OCI-LY3 (cell line): ENCODE results near the gene TOP3A.

Source experiments
- EZH2phosphoT487 ChIP-seq: fragments of 200-600 bp; shearing (Covaris generic); IDR thresholded peaks from 2 replicates; pipeline ENCODE4 v1.6.1; 2018; ENCODE audit warnings: antibody characterized with exemption, mixed run types, low read depth
- TF ChIP-seq, protein P1 (sequence below): fragments of 200-600, 300-600 bp; sonication (generic); IDR thresholded peaks from 2 replicates; pipeline ENCODE4 v1.5.1; 2014; ENCODE audit warnings: antibody characterized with exemption, low read length, low read depth

- TF ChIP-seq, protein P1, sequence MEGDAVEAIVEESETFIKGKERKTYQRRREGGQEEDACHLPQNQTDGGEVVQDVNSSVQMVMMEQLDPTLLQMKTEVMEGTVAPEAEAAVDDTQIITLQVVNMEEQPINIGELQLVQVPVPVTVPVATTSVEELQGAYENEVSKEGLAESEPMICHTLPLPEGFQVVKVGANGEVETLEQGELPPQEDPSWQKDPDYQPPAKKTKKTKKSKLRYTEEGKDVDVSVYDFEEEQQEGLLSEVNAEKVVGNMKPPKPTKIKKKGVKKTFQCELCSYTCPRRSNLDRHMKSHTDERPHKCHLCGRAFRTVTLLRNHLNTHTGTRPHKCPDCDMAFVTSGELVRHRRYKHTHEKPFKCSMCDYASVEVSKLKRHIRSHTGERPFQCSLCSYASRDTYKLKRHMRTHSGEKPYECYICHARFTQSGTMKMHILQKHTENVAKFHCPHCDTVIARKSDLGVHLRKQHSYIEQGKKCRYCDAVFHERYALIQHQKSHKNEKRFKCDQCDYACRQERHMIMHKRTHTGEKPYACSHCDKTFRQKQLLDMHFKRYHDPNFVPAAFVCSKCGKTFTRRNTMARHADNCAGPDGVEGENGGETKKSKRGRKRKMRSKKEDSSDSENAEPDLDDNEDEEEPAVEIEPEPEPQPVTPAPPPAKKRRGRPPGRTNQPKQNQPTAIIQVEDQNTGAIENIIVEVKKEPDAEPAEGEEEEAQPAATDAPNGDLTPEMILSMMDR = no peak
- TF ChIP-seq EZH2phosphoT487 = no peak
Measured at GRCh38 chr17:18245038-18245776, 69.6 kb downstream of the TOP3A start.
